CD4-positive, alpha-beta T cell (primary cell): ENCODE measurements around the gene TSPAN9. TPM values are rescaled to one million over a fixed set of nuclear protein-coding genes. Genes with fewer than 3 reads are reported as not detected.

Source experiments
- ATAC-seq: fragments of 200-7000 bp; cut with Tn5 transposase; one replicate; pipeline ENCODE4 v1.10.0; 2022; ENCODE audit warnings: mild to moderate bottlenecking; ENCODE audit not compliant: poor library complexity
- CTCF ChIA-PET: fragments of 350-600 bp; sonication (Branson Sonifier 250); formaldehyde crosslinking; loops from one replicate; lab custom pipeline; 2021; ENCODE audit warnings: antibody characterized with exemption, inconsistent platforms; lab: Charles Lee
- POLR2A ChIA-PET: fragments of 350-600 bp; sonication (Branson Sonifier 250); formaldehyde crosslinking; loops from one replicate; lab custom pipeline; 2021; ENCODE audit warnings: antibody characterized with exemption, inconsistent platforms; lab: Charles Lee
- DNase-seq, 14 experiments: peaks; one replicate each; pipeline ENCODE4 v3.0.0-alpha.2; 2013 to 2020; ENCODE audit warnings: mixed read lengths in 2 of 14
- H3K27ac ChIP-seq, 2 donors: one replicate each; pipeline versions ENCODE4 v1.5.1 to v1.7.0; 2013; ENCODE audit warnings: low read length in 2 of 2, low read depth in 1 of 2, mild to moderate bottlenecking in 1 of 2
- H3K27me3 ChIP-seq, 2 experiments: 1 replicate in 1 of 2; 2 replicates in 1 of 2; pipeline versions ENCODE4 v1.6.1 to v1.7.0; 2013; ENCODE audit warnings: low read length in 2 of 2, control low read depth in 1 of 2, mild to moderate bottlenecking in 1 of 2, moderate library complexity in 1 of 2; ENCODE audit not compliant: insufficient read depth in 2 of 2, control insufficient read depth in 1 of 2
- H3K36me3 ChIP-seq: one replicate; pipeline ENCODE4 v1.6.1; 2013; ENCODE audit warnings: low read length, control low read depth; ENCODE audit not compliant: insufficient read depth
- H3K4me1 ChIP-seq: one replicate; pipeline ENCODE4 v1.6.1; 2013; ENCODE audit warnings: low read length, control low read depth; ENCODE audit not compliant: insufficient read depth
- H3K4me3 ChIP-seq: one replicate; pipeline ENCODE4 v1.5.1; 2013; ENCODE audit warnings: mild to moderate bottlenecking, low read length, moderate library complexity
- H3K9me3 ChIP-seq, 2 experiments: 1 replicate in 1 of 2; 2 replicates in 1 of 2; pipeline versions ENCODE4 v1.6.1 to v1.7.0; 2013; ENCODE audit warnings: low read length in 2 of 2, mild to moderate bottlenecking in 2 of 2, control low read depth in 1 of 2, moderate library complexity in 1 of 2; ENCODE audit not compliant: control insufficient read depth in 1 of 2, insufficient read depth in 1 of 2
- H3K27ac Mint-ChIP-seq: one replicate; pipeline ENCODE4 v1.8.0; 2020; ENCODE audit warnings: mixed read lengths
- H3K27me3 Mint-ChIP-seq: one replicate; pipeline ENCODE4 v1.8.0; 2021; ENCODE audit warnings: mixed read lengths
- H3K36me3 Mint-ChIP-seq: one replicate; pipeline ENCODE4 v1.8.0; 2021; ENCODE audit warnings: low read depth, mixed read lengths
- H3K4me1 Mint-ChIP-seq: one replicate; pipeline ENCODE4 v1.8.0; 2021; ENCODE audit warnings: low read depth, mixed read lengths
- H3K4me3 Mint-ChIP-seq: one replicate; pipeline ENCODE4 v1.8.0; 2020; ENCODE audit warnings: mild to moderate bottlenecking, mixed read lengths
- H3K9me3 Mint-ChIP-seq: one replicate; pipeline ENCODE4 v1.8.0; 2020; ENCODE audit warnings: mixed read lengths
- intact Hi-C, 2 experiments: fragments of 100-400 bp; cut with DNase I in 1 of 2; cut with micrococcal nuclease in 1 of 2; formaldehyde crosslinking; loops; one replicate each; pipeline versions ENCODE4 v1.15.1 to v1.9.0; 2023 to 2025; cut with DNase I, micrococcal nuclease
- total RNA-seq, 174 experiments: library from RNA in 2 of 174; stranded (reverse) in 2 of 174; gene quantifications; one replicate each; pipeline ENCODE4 v1.2.3 and lab custom pipeline; 2021 to 2026
- TF ChIP-seq, protein P1 (sequence below): fragments of 200-600 bp; IDR thresholded peaks from one replicate; pipeline ENCODE4 v1.8.0; 2022; ENCODE audit warnings: antibody characterized with exemption, mild to moderate bottlenecking

The TSPAN9 gene
- total RNA-seq, 2 experiments from 2014 or later = 0.82 to 1.3 TPM

DNA sequence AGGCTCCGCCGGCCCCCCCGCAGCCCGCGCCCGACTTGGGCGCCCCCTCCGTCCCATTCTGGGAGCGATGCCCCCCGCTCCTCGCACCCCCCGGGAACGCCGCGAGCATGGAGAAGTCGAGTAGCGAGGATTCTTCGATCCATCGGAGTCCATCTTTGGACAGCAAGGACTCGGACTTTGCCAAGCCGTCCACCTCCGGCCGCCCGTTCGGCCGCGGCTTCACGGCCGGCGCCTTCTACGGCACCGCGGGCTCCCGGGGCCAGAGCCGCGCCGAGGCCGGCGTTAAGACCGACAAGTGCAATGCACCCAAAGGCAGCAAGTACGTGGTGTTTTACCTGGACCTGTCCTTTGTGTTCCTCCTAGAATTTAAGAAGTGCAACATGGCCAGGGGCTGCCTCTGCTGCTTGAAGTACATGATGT is 123.6 kb downstream of the TSPAN9 start:
- ChIA-PET CTCF (no interaction called here), POLR2A (no interaction called here)
- H3K27me3 Mint-ChIP-seq = peaks cover 60% of the 10 kb centered on the region
- peaks cover 4% of the 10 kb centered on the region for H3K4me1 Mint-ChIP-seq
- intact Hi-C loops = loop anchor here in 1 of 2 experiments (10.0 kb wide), 1 partner anchor 66 kb away; no protein-coding TSS in a partner anchor
- peaks cover 0 to 4% of the 10 kb centered on the region in 2 experiments for H3K9me3 ChIP-seq
- DNase-seq (no peak), ATAC-seq (no peak)
- no peaks in the 10 kb centered on the region for H3K9me3 Mint-ChIP-seq
- no peak overlapping the region for H3K27ac ChIP-seq
- no peak overlapping the region for H3K4me3 Mint-ChIP-seq
- H3K4me1 ChIP-seq = peaks cover 6% of the 10 kb centered on the region
- H3K27me3 ChIP-seq = peaks cover 30 to 39% of the 10 kb centered on the region in 2 experiments
- TF ChIP-seq, protein P1, sequence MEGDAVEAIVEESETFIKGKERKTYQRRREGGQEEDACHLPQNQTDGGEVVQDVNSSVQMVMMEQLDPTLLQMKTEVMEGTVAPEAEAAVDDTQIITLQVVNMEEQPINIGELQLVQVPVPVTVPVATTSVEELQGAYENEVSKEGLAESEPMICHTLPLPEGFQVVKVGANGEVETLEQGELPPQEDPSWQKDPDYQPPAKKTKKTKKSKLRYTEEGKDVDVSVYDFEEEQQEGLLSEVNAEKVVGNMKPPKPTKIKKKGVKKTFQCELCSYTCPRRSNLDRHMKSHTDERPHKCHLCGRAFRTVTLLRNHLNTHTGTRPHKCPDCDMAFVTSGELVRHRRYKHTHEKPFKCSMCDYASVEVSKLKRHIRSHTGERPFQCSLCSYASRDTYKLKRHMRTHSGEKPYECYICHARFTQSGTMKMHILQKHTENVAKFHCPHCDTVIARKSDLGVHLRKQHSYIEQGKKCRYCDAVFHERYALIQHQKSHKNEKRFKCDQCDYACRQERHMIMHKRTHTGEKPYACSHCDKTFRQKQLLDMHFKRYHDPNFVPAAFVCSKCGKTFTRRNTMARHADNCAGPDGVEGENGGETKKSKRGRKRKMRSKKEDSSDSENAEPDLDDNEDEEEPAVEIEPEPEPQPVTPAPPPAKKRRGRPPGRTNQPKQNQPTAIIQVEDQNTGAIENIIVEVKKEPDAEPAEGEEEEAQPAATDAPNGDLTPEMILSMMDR = no peak
- no peaks in the 10 kb centered on the region for H3K36me3 Mint-ChIP-seq
- H3K4me3 ChIP-seq = no peak overlapping the region
- no peaks in the 10 kb centered on the region for H3K36me3 ChIP-seq
- no peak overlapping the region for H3K27ac Mint-ChIP-seq

DNA sequence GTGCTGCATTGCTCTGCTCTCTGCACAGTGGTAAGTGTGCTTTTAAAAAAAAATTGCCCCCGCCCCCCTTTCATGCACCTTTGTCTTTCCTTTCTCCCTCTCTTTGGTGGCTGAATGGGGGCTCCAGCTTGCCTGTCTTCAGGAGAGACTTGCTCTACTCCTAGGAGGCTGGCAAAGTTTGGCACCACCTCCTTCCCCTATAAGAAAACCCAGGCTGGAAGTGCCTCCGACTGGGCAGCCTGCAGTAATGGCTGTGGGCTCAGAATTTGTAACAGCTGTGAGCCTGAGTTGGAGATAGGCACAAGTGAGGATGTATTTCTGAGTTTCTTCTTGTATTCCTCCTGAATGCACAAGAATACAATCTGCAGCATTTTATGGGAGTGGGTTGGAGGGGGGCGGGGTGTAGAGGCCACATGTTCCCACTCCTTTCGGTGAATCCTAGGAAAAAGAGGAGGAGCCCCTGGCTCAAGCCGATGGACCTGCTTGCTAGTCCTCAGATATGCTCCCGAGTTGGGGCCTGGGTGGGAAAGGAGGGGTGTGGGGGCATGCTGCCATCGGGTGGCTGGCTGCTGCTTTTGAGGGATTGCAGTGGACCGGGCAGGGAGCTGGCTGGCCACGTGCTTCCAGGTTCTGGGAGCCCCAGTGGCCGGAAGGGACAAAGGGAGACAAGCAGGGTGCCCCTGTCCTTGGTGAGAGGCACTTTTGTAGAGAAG is 124.3 kb downstream of the TSPAN9 start:
- ATAC-seq (no peak), DNase-seq (no peak)
- Histone ChIP-seq H3K27me3 (peaks cover 30 to 36% of the 10 kb centered on the region in 2 experiments), H3K9me3 (peaks cover 0 to 4% of the 10 kb centered on the region in 2 experiments), H3K27ac (no peak overlapping the region), H3K4me1 (peaks cover 6% of the 10 kb centered on the region), H3K36me3 (no peaks in the 10 kb centered on the region), H3K4me3 (no peak overlapping the region)
- Mint-ChIP-seq H3K4me3 (no peak overlapping the region), H3K4me1 (peaks cover 4% of the 10 kb centered on the region), H3K27ac (no peak overlapping the region), H3K27me3 (peaks cover 53% of the 10 kb centered on the region), H3K9me3 (no peaks in the 10 kb centered on the region), H3K36me3 (no peaks in the 10 kb centered on the region)
- ChIA-PET POLR2A (no interaction called here), CTCF (no interaction called here)
- intact Hi-C loops = loop anchor here in 1 of 2 experiments (10.0 kb wide), 1 partner anchor 67 kb away; no protein-coding TSS in a partner anchor
- TF ChIP-seq, protein P1 = no peak

DNA sequence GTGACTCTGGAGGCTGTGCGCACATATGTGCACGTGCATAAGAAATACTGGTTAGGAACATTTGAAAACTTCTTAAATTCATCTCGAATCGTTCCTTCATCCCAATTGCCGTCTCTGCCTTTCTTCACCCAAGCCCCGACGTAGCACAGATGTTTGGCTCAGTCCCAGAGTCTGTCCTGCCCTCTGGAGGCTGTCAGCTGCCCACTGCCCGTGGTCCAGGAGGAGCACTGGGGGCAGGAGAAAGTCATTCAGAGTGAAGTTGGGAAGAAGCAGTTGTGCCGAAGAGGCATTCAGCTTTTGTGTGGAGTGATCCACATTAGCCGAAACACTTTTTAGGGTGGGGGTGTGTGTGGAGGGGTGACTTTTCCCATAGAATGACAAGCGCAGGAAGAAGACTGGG is 124.9 kb downstream of the TSPAN9 start:
- H3K4me3 ChIP-seq = no peak overlapping the region
- no peak overlapping the region for H3K27ac ChIP-seq
- H3K27me3 ChIP-seq = peaks cover 30 to 36% of the 10 kb centered on the region in 2 experiments
- H3K9me3 ChIP-seq = peaks cover 0 to 4% of the 10 kb centered on the region in 2 experiments
- Mint-ChIP-seq H3K4me3 (no peak overlapping the region), H3K9me3 (no peaks in the 10 kb centered on the region), H3K27me3 (peaks cover 48% of the 10 kb centered on the region), H3K27ac (no peak overlapping the region), H3K36me3 (no peaks in the 10 kb centered on the region), H3K4me1 (peaks cover 4% of the 10 kb centered on the region)
- intact Hi-C loops = loop anchor here in 1 of 2 experiments (10.0 kb wide), 1 partner anchor 67 kb away; no protein-coding TSS in a partner anchor
- ATAC-seq (no peak), DNase-seq (no peak)
- CTCF ChIA-PET = no interaction called here
- H3K36me3 ChIP-seq = no peaks in the 10 kb centered on the region
- TF ChIP-seq, protein P1 = no peak
- H3K4me1 ChIP-seq = peaks cover 6% of the 10 kb centered on the region
- POLR2A ChIA-PET = no interaction called here
